Esophagus squamous epithelium (tissue), 5 donors: ENCODE results near the gene MAGI1. TPM values are rescaled to one million over a fixed set of nuclear protein-coding genes. Genes with fewer than 3 reads are reported as not detected.

ENCODE experiments used
- DNase-seq: peaks from one replicate; lab custom pipeline; 2025; lab: John Stamatoyannopoulos, UW
- H3K27ac ChIP-seq, 4 donors: fragments of 200-600 bp; sonication (generic); one replicate each; pipeline ENCODE4 v1.5.1; 2016 to 2019; ENCODE audit warnings: mild to moderate bottlenecking in 1 of 4
- H3K27me3 ChIP-seq, 4 donors: fragments of 200-600 bp; sonication (generic); 1 replicate in 3 of 4; 2 replicates in 1 of 4; pipeline versions ENCODE4 v1.5.1 to v1.6.0; 2017 to 2021; ENCODE audit warnings: antibody characterized with exemption in 1 of 4
- H3K36me3 ChIP-seq, 3 donors: fragments of 200-600 bp; sonication (generic); one replicate each; pipeline ENCODE4 v1.5.1; 2016 to 2019
- H3K4me1 ChIP-seq, 3 donors: fragments of 200-600 bp; sonication (generic); one replicate each; pipeline ENCODE4 v1.5.1; 2017 to 2019
- H3K4me3 ChIP-seq, 4 donors: fragments of 200-600 bp; sonication (generic); 1 replicate in 3 of 4; 2 replicates in 1 of 4; pipeline ENCODE4 v1.5.1; 2016 to 2019; ENCODE audit warnings: mild to moderate bottlenecking in 2 of 4, moderate library complexity in 1 of 4
- H3K9me3 ChIP-seq, 3 donors: fragments of 200-600 bp; sonication (generic); one replicate each; pipeline ENCODE4 v1.5.1; 2016 to 2019
- CTCF ChIP-seq, 6 experiments: fragments of 450-650 bp in 4 of 6; fragments of 200-600 bp in 2 of 6; sonication (generic) in 2 of 6; IDR thresholded peaks; one replicate each; pipeline ENCODE4 v1.5.1; 2016 to 2019; ENCODE audit warnings: antibody characterized with exemption in 6 of 6, mild to moderate bottlenecking in 4 of 6, moderate library complexity in 4 of 6
- POLR2A ChIP-seq, 4 donors: fragments of 450-650 bp; IDR thresholded peaks; one replicate each; pipeline ENCODE4 v1.6.1; 2017; ENCODE audit warnings: antibody characterized with exemption in 4 of 4, mild to moderate bottlenecking in 4 of 4, moderate library complexity in 3 of 4
- WGBS, 2 donors: methylation state at CpG; one replicate each; pipeline ENCODE4 v1.1.5; 2018; 5-methylcytosine and 5-hydroxymethylcytosine counted together
- intact Hi-C: fragments of 100-400 bp; cut with DNase I; formaldehyde crosslinking; loops from one replicate; pipeline ENCODE4 v1.15.0; 2022
- total RNA-seq, 4 donors: library from RNA; depleted of rRNA; stranded (reverse); fragments of >200 nt; gene quantifications; one replicate each; pipeline ENCODE4 v1.1.0, GENCODE V29; 2016
- donor health status: DM: yes; HTN: yes; CAD: no.

The MAGI1 gene
- total RNA-seq, 4 donors from 2014 or later: 12.0 to 28.2 (median 21.1) TPM

DNA sequence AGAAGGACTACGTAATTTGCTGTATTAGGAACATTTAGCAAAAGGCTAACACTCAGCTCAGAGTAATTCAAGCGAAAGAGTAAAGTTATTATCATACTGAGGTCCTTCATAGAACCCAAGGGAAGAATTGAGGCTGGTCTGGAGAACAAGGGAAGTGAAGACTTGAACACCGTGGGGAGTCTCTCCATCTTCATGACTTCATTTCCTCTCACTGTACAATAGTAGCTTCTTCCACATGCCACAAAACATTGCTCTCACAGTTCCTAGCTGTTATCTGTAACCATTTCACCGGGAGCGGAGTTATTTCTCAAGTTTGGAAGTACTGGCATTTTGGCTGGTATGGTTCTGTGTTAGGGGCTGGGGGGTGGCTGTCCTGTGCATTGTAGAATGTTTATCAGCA is 69.7 kb downstream of the MAGI1 start:
- intact Hi-C loops: no loop called here
- H3K27me3 ChIP-seq: no peaks in the 10 kb centered on the region
- no peaks in the 10 kb centered on the region for H3K36me3 ChIP-seq
- no peak overlapping the region for H3K27ac ChIP-seq
- DNase-seq: no peak
- H3K4me1 ChIP-seq: peaks cover 7 to 9% (median 8%) of the 10 kb centered on the region in 3 donors
- H3K9me3 ChIP-seq: no peaks in the 10 kb centered on the region
- WGBS, 2 donors: 83 to 89% methylated on average over 5 of the region's 5 CpGs
- H3K4me3 ChIP-seq: no peak overlapping the region
- no peak for TF ChIP-seq POLR2A (IDR thresholded peaks at IDR 0.05)
- no peak for TF ChIP-seq CTCF (IDR thresholded peaks at IDR 0.05)

- H3K27me3 ChIP-seq: no peaks in the 10 kb centered on the region
- H3K4me3 ChIP-seq: no peak overlapping the region
- WGBS, 2 donors: 87 to 89% methylated on average over 3 of the region's 3 CpGs
- intact Hi-C loops: no loop called here
- no peaks in the 10 kb centered on the region for H3K36me3 ChIP-seq
- no peak for DNase-seq
- TF ChIP-seq CTCF (IDR thresholded peaks at IDR 0.05) (no peak), POLR2A (IDR thresholded peaks at IDR 0.05) (no peak)
- no peaks in the 10 kb centered on the region for H3K9me3 ChIP-seq
- H3K4me1 ChIP-seq: peaks cover 8 to 21% (median 9%) of the 10 kb centered on the region in 3 donors
- no peak overlapping the region for H3K27ac ChIP-seq
Measured at GRCh38 chr3:65967451-65967850, 71.3 kb downstream of the MAGI1 start.

DNA sequence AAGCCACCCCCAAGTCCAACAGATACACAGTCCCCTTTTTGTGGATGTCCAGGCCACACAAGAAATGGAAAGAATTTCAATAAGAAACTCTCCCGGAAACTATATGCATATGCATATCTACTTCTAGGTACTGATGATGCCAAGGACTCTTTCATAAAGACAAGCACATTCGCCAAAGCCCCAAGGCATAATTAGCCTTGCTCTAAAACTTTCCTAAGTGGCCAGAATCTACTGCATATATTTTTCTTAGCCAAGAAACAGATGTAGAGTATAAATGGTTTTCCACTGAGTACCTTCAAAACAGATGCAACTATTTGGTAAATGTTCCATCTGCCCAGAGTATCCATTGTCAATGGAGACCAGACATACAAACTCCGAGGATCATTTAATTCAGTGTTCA is 73.9 kb downstream of the MAGI1 start:
- Histone ChIP-seq H3K4me3 (no peak overlapping the region), H3K27me3 (no peaks in the 10 kb centered on the region), H3K4me1 (peaks cover 8 to 21% (median 12%) of the 10 kb centered on the region in 3 donors), H3K9me3 (no peaks in the 10 kb centered on the region), H3K36me3 (no peaks in the 10 kb centered on the region), H3K27ac (no peak overlapping the region)
- intact Hi-C loops: no loop called here
- 79 to 84% methylated on average over 3 of the region's 3 CpGs for WGBS, 2 donors
- DNase-seq: no peak
- TF ChIP-seq CTCF (IDR thresholded peaks at IDR 0.05): no peak
- TF ChIP-seq POLR2A (IDR thresholded peaks at IDR 0.05): no peak

- WGBS, 2 donors: 24 to 55% methylated on average over 5 of the region's 5 CpGs
- Histone ChIP-seq H3K36me3 (no peaks in the 10 kb centered on the region), H3K4me3 (no peak overlapping the region), H3K4me1 (peaks cover 8 to 21% (median 12%) of the 10 kb centered on the region in 3 donors), H3K27me3 (no peaks in the 10 kb centered on the region), H3K9me3 (no peaks in the 10 kb centered on the region), H3K27ac (peak overlapping the region; percentile 34 to 71 (median 50))
- DNase-seq: no peak
- TF ChIP-seq POLR2A (IDR thresholded peaks at IDR 0.05): no peak
- TF ChIP-seq CTCF (IDR thresholded peaks at IDR 0.05): no peak
- intact Hi-C loops: no loop called here
Measured at GRCh38 chr3:65963787-65964677, 74.7 kb downstream of the MAGI1 start.

DNA sequence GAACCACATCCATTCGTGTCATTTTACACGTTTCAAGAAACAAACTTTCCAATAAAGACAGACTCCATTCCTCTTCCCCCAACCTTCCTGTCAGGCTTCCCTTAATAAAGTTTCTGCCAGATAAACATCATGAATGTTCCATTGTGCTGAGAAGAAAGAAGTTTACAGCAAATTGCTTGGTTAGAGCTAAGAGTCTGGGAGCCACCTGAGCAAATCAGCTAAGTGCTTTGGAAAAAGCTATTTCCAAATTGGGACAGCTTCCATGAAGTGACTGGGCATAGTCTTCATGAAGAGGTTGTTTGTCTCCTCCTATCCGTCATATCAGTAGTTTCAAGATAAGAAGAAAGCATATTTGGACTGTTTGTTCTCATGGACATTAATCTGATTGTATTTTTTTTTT is 77.0 kb downstream of the MAGI1 start:
- Histone ChIP-seq H3K36me3 (no peaks in the 10 kb centered on the region), H3K27me3 (no peaks in the 10 kb centered on the region), H3K4me3 (no peak overlapping the region), H3K9me3 (no peaks in the 10 kb centered on the region), H3K4me1 (peaks cover 8 to 21% (median 12%) of the 10 kb centered on the region in 3 donors), H3K27ac (peak overlapping the region in 1 of 4 donors; percentile 35)
- TF ChIP-seq CTCF (IDR thresholded peaks at IDR 0.05): no peak
- TF ChIP-seq POLR2A (IDR thresholded peaks at IDR 0.05): no peak
- 48 to 73% methylated on average over 3 of the region's 3 CpGs for WGBS, 2 donors
- DNase-seq: no peak
- intact Hi-C loops: no loop called here
